HG03565 (cell line): ENCODE data around the gene GRID1.

Source experiments
- ATAC-seq: cut with Tn5 transposase; IDR thresholded peaks from one replicate; pipeline ENCODE4 v1.9.1; 2021; ENCODE audit warnings: mild to moderate bottlenecking, moderate library complexity; ENCODE audit not compliant: unreplicated experiment

GRID1 gene

DNA sequence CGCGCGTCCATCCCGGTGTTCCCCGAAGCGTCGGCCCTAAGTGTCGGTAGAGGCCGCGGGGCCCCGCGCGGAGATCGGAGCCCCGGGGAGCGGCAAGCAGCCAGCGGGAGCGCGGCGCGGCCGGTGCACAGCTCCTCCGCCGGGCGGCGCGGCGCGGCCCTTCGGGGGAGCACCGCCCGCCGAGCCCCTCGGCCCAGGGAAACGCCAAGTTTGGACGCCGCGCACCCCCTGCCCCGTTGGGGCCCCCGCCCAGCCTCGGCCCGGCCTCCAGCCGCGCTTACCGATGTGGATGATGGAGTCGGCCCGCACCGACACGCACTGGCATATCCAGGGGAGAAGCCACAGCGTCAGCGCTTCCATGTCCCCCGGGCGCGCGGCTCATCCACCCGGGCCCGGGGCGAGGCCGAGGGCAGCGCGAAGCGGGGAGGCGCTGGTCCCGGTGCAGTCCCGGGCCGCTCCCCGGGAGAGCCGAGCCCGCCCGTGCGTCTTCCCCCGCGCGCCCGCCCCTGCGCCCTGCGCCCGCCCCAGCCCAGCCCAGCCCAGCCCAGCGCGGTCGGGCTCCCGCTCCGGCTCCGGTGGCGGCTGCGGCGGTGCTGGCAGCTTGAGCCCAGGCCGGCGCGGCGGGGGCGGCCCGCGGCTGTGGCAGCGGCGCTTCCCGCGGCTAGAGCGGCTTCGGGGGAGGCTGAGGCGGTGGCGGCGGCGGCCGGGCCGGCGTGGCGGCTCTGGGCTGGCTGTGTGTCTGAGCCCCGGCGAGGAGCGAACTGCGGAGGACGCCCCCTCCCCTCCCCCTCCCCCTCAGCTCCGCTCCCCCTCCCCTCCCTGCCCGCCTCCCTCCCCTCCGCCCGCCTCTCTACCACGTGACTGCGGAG is at the start of gene GRID1:
Gene GRID1 (minus strand): TSS at position 763 of the 869 bp plus-strand sequence.
- no peak for ATAC-seq

DNA sequence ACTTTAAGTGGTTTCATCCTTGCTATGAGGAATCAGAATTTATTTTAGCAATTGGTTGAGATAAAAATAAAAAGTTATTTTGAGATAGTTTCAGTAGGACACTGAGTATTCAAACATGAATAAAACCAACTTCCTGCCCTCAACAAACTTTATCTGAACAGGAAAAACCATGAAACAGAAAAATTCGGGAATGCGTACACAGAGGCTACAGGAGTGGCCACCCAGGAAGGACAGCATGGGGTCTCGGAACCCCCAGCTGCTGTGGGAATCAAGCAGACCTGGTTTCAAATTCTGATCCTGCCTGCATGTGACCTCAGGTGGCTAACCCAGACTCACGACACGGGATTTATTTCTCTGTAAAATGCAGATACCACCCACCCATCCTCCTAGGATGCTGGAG is 49.0 kb upstream of the GRID1 start:
- no peak for ATAC-seq

DNA sequence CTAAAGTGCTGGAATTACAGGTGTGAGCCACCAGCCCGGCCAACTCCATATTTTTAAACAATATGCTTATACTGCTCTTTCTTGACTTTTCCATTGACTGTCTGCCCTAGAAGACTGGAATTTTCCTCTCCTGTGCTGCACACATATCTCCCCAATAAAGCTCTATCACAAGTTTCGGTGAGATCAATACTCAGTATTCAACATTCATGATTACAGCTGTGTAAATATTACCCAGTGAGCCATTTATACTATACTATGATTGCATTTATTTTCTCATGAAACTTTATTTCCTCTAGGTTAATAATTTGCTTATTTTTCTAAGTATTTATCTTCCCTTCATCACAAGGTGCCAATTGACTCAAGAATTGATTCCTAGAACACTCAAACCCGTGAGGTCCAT is 48.5 kb upstream of the GRID1 start:
- ATAC-seq = no peak

DNA sequence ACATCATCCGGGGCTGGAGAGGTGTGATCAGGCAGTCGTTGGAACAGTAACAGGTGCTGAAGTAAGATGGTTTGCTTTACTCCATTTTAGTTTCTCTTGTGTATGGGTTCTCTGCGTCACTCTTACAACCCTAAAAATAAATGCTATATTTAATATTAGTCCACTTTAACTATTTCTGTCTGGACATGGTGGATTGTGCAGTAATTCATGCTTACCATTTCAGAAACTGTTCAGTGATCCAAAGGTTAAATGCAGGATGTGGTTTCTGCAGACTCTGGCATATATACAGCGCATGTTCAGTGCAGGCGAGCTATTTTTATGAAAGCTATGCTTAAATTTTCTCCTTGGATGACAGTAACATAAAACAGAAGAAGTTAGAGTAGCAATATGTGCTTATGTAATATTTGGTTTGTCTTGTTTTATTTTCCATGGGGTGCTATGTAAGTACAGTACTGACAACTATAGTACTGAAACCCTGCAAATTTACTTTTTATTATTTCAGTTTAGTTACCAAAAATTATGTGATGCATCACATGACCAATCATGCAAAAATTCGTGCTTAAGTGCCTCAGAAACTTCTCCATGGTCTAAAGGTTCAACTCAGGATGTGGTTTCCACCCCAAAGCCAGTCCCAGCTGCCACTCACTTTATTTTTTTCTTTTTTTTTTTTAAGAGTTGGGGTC is 46.6 kb upstream of the GRID1 start:
- peak; percentile 82 for ATAC-seq

DNA sequence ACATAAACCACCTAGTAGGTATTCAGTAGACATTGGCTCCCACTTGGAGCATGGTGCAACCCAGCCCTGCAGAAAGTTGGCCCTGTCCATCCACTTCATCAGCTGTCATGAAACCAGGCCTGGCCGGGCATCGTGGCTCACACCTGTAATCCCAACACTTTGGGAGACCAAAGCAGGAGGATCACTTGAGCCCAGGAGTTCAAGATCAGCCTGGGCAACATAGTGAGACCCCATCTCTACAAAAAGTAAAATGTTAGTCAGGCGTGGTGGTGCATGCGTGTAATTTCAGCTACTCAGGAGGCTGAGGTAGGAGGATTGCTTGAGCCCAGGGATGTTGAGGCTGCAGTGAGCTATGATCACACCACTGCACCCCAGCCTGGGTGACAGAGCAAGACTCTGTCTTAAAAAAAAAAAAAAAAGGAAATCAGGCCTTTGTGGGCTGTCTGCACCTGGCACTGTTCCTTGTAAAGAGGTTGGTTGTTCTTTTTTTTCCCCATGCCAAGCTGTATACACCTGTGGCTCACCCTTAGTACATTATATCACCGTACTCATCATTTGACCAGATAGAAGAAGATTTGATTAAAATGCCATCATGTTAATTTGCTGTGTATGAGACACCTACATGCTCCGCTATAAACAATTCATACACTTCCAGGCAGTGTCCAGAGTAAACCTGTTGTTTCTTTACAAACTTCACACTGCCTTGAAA is 45.4 kb upstream of the GRID1 start:
- no peak for ATAC-seq

DNA sequence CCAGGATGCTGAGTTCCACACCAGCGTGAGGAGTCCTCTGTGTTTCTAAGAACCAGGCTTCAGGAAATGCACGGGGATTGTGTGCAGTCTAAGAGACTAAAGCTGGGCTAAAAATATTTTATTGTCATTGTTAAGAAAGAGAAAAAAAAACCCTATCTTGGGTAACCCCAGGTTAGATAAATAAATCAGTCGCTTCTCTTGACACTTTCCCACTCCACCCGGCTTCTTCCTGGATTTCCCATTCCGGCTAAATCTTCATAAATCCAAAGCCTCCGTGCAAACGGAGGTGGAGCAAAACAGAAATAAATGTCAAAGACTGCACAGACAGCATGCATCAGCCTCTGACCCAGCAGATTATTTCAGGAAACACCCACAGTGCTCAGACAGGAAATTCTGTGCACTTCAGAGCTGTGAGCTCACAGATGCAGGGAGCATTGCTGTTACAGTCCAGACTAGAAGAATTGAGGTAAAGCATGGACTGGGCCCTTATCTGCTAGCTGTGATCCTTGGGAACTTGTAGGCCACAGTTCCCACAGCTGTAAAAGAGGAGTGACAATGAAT is 44.8 kb upstream of the GRID1 start:
- peak; percentile 50 for ATAC-seq

DNA sequence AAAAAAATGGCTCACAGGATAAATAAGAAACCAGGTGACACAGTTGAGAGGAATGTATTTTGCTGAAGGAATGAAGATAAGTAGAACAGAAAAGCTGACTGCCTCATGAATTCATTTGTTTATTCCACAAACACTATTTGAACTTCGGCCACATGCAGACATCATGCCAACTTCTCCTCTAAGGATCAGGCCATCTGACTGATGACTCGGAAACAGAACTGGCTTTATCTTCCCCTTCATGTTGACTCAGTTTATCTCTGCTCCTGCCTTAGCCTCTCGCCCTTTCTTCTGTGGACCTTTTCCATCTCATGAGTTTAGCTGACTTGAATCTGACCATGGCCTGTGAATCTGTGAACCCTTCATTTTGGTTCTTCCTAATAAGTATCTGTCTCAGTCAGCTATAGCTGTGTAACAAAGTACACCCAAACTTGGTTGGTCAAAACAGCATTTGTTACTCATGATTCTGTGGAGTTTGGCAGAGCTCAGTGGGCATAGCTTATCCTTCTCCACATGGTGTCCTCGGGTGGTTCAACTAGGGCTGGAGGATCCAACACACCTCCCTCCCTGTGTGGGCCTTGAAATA is 44.0 kb upstream of the GRID1 start:
- no peak for ATAC-seq

DNA sequence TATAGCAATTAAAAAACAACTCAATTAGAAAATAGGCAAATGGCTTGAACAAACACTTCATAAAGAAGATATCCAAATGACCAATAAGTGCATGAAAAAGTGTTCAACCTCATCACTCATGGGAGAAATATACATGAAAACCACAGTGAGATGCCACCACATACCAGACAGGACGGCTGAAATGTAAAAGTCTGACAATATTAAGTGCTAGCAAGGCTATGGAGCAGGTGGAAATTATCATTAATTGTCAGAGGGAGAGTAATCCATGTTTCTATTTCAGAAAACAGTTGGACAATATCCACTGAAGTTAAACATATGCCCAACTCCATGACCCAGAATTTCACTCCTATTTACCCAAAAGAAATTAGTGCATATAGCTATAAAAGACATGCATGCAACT is 42.6 kb upstream of the GRID1 start:
- ATAC-seq = no peak

DNA sequence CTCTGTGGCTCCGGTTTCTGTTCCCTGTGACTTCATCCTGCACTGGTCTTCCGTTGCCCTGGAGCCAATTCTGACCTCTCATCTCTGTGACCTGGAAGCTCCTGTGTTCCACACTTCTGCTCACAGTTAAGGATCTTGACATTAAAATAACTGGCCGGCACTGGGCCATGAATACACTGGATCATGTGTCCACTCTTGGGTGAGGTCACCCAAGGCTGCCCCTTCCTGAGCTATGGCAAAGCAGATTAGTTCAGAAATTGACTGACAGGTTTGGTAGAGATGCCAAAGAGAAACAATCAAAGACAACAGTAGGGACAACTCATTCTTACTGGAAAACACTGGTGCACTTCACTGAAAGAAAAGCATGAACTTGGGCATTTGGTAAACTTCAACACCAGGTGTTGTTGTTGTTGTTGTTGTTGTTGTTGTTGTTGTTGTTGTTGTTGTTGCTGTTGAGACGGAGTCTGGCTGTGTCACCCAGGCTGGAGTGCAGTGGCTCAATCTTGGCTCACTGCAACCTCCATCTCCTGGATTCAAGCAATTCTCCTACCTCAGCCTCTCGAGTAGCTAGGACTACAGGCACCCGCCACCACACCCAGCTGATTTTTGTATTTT is 36.7 kb upstream of the GRID1 start:
- no peak for ATAC-seq

DNA sequence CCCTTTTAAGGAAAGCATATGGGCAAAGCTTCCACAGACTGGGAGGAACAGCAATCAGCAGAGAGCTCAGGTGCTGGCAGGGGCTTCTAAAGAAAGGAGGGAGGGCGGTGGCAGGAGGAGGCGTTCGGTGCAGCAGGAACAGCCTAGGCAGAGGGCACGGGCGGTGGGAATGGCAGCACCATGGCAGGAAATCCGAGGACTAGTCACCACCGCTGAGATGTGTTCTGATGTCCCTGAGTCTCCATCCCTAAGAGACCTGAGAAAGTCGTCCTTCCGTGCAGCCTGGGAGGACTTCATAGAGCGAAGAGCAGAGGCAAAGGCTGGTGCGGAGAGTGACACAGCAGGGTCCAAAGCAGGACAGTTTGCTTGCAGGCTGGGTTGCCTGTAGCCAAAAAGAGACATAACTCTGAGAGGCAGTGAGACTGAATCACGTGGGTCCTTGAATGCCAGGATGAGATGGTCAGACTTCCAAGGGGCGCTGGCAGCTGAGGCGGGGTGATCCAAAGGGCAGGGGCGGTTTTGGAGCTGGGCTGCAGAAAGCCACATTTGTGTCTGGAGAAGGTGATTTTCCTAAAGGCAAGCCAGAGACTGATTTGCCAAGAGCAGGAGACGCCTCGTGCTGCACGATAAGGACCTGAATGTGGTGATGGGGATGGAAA is 35.8 kb upstream of the GRID1 start:
- ATAC-seq = no peak

DNA sequence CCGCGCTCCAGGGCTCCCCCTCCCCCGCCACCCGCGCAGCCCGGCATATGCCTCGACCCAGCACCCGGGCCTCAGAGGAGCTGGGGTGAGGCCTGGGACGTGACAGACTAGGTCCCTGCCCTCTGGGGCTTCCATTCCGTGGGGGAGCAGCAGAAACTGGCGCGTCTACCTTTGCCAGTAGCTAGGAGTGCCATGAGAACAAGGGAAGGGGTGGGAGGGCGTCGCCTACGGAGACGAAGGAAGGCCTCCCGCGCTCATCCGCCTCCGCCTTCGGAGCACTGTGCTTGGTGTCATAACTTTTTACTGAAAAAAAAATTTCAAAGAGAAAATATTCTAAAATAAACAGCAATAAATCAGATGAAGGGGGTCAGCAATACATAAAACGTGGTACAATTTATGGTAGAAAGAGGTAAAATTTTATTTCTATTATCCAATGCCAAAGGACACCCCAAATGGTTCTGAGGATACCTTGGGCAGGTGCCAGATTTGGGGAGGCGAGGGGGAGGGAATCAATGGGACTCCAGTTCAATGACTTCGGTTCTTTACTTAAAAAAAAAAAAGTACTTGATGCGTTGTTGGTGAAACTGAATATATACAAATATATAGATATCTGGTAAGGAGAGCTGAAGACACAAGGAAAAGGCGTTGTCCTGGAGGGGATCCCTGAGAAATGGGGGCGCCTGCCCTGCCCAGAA is 35.1 kb upstream of the GRID1 start:
- ATAC-seq = no peak

DNA sequence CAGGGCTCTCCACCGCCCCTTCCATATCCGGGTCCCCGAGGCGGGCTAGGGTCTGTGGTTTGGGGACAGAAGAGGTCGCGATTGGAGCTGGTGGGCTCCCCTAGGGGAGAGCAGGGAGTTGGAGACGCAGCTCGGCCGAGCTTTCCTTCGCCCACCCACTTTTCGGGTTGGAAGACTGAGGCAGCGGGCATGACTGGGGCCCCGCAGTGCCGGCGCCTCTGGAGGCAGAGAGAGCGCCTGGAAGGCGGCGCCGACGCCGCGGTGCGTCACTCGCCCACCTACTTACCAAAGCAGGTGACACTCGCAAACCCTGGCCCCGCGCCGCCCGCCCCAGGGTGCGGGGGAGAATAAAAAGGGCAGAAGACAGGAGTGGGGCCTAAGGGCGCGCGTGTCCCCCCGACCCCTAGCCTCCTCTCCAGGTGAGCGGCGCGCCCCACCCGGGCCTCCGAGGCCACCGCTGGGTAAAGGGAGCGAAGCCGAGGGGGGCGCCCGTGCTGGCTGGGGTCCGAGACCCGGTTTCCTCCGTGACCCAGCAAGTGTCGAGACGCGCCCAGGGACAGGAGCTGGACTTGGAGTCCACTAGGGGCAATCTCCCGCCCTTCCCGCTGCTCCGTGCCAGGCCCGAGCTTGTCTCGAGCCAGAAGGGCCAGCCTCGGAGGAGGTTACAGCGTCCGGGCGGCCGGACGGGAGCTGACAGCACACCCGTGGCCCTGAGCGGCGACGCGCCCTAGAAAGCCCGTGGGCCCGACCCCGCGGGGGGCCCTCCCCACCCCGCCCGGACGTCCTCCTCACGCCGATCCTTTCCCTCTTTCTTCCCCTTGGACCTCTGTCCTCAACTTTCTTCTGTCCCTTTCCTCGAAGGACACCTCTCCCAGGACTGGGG is 34.4 kb upstream of the GRID1 start:
- ATAC-seq = peak; percentile 20

DNA sequence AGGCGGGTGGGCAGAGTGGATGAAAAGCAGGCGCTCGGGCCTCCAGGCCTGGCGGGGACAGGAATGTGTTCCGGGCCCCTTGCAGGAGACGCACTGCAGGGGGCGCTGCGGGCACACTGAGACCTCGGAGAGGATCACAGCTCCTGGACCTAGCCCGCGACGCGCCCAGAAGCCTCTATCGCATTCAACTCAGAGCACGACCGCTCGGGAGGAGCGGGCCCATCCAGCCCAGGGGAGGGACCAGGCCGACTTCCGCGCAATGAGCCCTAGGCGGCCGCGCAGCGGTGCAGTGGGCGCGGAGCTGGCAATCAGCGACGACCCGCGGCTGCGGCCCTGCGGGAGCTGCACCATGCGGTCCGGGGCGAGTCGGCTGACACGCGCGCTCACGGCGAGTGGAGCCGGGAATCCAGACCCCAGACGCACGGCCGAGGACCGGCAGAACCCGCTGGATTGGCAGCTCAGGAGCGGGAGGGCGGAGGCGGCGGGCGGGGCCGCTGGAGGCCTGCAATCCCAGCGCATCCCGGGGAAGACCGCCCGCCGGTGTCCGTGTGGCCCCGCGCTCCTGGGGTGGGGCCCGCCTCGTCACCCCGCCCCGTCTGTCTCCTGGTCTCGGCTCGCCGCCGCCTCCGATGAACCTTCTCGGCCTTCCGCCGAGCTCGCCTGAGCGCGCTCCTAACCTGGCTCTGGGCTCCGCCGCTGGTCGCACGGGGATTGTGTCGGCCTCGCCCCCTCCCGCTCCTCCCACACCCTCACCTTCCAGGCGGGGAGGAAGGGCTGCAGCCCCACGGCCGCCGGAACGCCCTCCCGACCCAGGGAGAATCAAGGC is 33.5 kb upstream of the GRID1 start:
- peak; percentile 89 for ATAC-seq

DNA sequence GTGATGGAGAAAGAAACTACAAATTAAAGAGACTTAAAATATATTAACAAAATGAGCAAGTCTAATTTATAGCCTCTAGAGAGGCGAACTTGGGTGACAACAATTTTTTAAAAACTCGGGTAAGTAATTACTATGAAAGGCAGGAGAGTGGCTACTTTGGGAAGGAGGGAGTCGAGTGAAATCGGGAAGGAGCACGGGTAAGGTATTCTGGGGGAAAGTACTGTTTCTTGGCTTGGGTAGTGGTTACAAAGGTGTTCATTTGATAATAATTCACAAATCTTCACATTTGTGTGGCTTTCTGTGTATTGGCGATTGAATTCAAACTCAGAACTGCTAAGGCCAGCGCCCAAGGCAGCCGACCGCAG is 32.9 kb upstream of the GRID1 start:
- no peak for ATAC-seq

DNA sequence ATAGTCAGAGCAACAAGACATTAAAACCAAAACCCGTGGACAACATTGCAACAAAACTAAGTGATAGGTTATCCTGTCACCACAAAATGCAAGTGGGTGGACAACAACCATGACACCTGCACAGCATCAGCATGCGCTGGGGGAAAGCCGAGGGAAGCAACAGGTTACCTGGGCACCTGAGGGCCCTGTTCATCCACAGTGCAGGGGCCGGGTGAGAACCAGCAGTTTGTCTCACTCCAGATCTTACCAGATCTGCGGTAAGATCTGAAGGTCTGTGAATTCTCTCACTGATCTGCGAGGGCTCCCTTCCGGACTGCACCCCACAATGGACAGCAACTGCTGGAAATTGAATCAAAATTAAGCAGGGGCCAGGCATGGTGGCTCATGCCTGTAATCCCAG is 30.5 kb upstream of the GRID1 start:
- no peak for ATAC-seq

DNA sequence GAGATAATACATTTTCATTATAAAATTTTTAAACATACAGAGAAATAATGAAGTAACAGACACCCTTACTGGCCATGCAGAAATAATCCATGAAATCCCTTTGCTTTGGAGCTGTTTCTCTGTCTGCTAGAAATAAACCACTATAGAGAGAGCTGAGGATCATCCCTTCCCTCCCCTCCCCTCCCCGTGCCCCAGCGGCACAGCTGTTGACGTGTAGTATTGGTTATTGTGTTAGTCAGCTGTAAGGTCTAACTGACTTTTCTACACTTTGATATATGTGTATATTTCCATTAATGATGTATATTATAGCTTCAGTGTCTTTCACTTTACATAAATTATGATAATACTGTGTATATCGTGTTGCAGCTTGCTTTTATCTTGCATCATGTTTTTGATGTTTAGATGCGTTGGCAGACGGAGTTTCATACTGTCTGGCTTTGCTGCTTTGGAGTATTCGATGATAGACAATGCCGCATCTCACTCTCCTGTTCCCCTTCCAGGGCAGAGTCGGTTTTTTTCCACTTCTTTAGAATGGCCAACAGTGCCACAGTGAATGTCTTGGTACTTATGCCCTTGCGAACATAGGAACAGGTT is 27.4 kb upstream of the GRID1 start:
- no peak for ATAC-seq

DNA sequence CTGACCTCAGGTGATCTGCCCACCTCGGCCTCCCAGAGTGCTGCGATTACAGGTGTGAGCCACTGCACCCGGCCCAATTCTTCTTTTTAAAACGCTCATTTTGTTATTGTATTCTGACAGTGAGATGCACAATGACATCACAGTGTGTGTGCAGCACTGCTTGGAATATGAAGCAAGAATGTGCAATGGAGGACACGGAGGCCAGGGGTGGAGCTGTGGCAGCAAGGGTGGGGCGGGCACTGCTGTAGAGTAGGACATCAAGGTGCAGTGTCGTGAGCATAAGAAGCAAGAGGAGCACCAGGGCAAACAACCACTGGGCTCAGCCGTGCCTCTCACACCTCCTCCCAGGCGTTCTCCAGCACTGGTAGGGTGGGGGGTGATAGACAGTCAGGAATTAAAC is 26.8 kb upstream of the GRID1 start:
- ATAC-seq = no peak
